IPS DF 6.9 (cell line): ENCODE measurements around the gene TPH2.

Source experiments
- DNase-seq: peaks from one replicate; pipeline ENCODE4 v3.0.0-alpha.2; 2013; ENCODE audit warnings: low read depth, low spot score
- H3K27ac ChIP-seq: one replicate; pipeline ENCODE4 v1.5.1; 2013; ENCODE audit warnings: low read length, control low read depth
- H3K27me3 ChIP-seq: 2 replicates; pipeline ENCODE4 v1.6.1; 2013; ENCODE audit warnings: mild to moderate bottlenecking, low read length; ENCODE audit not compliant: control insufficient read depth, insufficient read depth
- H3K36me3 ChIP-seq: 2 replicates; pipeline ENCODE4 v1.6.1; 2013; ENCODE audit warnings: low read length; ENCODE audit not compliant: control insufficient read depth, insufficient read depth
- H3K4me1 ChIP-seq: 2 replicates; pipeline ENCODE4 v1.6.1; 2013; ENCODE audit warnings: low read length; ENCODE audit not compliant: control insufficient read depth, insufficient read depth
- H3K4me3 ChIP-seq: 2 replicates; pipeline ENCODE4 v1.5.1; 2013; ENCODE audit warnings: mild to moderate bottlenecking, low read length
- H3K9me3 ChIP-seq: 2 replicates; pipeline ENCODE4 v1.6.1; 2013; ENCODE audit warnings: low read length, inconsistent platforms; ENCODE audit not compliant: control insufficient read depth, insufficient read depth
- WGBS: extraction: QIAGEN DNeasy Blood & Tissue Kit; methylation state at CpG from one replicate; pipeline ENCODE4 v1.1.7; 2013; ENCODE audit warnings: mixed read lengths, missing lambda C conversion rate; ENCODE audit not compliant: insufficient read length, insufficient coverage; 5-methylcytosine and 5-hydroxymethylcytosine counted together

TPH2 gene

DNA sequence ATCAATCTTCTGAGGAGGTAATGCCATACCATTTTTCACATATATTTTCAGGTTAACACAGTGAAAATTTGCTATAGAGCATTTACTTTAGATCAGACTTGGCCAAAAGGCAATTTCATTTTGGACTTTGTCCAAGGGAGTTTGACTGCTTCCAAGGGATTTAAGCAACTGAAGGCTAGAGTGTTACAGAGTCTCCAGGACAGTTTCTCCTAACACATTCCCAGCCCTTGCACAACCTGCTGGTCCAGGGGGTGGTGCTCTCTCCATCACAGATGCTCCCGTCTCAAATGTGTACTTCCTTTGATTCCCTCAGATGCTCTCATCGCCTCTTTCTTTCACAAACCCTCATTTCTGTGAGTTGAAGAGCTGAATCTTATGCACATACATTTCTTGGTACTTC, 143.1 kb downstream of the TPH2 start:
- WGBS: no CpG with 5 or more reads among the region's 2 CpGs
- H3K4me3 ChIP-seq: no peak overlapping the region
- H3K27me3 ChIP-seq: no peaks in the 10 kb centered on the region
- no peak overlapping the region for H3K27ac ChIP-seq
- no peaks in the 10 kb centered on the region; the same call in 1 of the 2 replicates for H3K4me1 ChIP-seq
- no peak for DNase-seq
- no peaks in the 10 kb centered on the region for H3K36me3 ChIP-seq
- H3K9me3 ChIP-seq: no peaks in the 10 kb centered on the region
